Thyroid gland (tissue), 4 donors: ENCODE data around the gene MAGI2. TPM values are rescaled to one million over a fixed set of nuclear protein-coding genes. Genes with fewer than 3 reads are reported as not detected.
"Not testable (repeated sequence)": the region's sequence is repeated elsewhere in the genome, so short reads cannot be mapped to it uniquely, and the experiment has no call there.

ENCODE experiments used
- DNase-seq, 2 donors: peaks; one replicate each; pipeline ENCODE4 v3.0.0-alpha.2; 2019
- H3K27ac ChIP-seq, 3 donors: fragments of 200-600 bp; sonication (generic); 1 replicate in 2 of 3; 2 replicates in 1 of 3; pipeline ENCODE4 v1.5.1; 2016 to 2019; ENCODE audit warnings: mild to moderate bottlenecking in 1 of 3, moderate library complexity in 1 of 3
- H3K27me3 ChIP-seq: fragments of 200-600 bp; sonication (generic); one replicate; pipeline ENCODE4 v1.5.1; 2019
- H3K36me3 ChIP-seq, 2 donors: fragments of 200-600 bp; sonication (generic); one replicate each; pipeline ENCODE4 v1.5.1; 2016 to 2019
- H3K4me1 ChIP-seq, 2 donors: fragments of 200-600 bp; sonication (generic); one replicate each; pipeline ENCODE4 v1.5.1; 2017 to 2019
- H3K4me3 ChIP-seq, 3 donors: fragments of 200-600 bp; sonication (generic); replicated peaks in 1 of 3; 1 replicate in 2 of 3; 2 replicates in 1 of 3; pipeline ENCODE4 v1.5.1; 2016; ENCODE audit warnings: mild to moderate bottlenecking in 1 of 3
- H3K9me3 ChIP-seq: fragments of 200-600 bp; sonication (generic); one replicate; pipeline ENCODE4 v1.5.1; 2017
- POLR2A ChIP-seq, 2 donors: fragments of 450-650 bp; IDR thresholded peaks; one replicate each; pipeline ENCODE4 v1.6.1; 2017; ENCODE audit warnings: antibody characterized with exemption in 2 of 2, mild to moderate bottlenecking in 2 of 2, moderate library complexity in 1 of 2
- WGBS, 2 donors: methylation state at CpG; one replicate each; pipeline ENCODE4 v1.1.5; 2017; 5-methylcytosine and 5-hydroxymethylcytosine counted together
- intact Hi-C: fragments of 100-400 bp; cut with DNase I; formaldehyde crosslinking; loops from one replicate; pipeline ENCODE4 v1.15.1; 2023
- total RNA-seq, 4 donors: library from RNA; depleted of rRNA; stranded (reverse); fragments of >200 nt; gene quantifications; one replicate each; pipeline ENCODE4 v1.2.3, GENCODE V29; 2016
- TF ChIP-seq, protein P1 (sequence below), 6 experiments: fragments of 200-600 bp in 3 of 6; fragments of 450-650 bp in 3 of 6; sonication (generic) in 3 of 6; IDR thresholded peaks; one replicate each; pipeline ENCODE4 v1.5.1; 2016 to 2019; ENCODE audit warnings: antibody characterized with exemption in 6 of 6, mild to moderate bottlenecking in 2 of 6, inconsistent platforms in 1 of 6, moderate library complexity in 1 of 6

MAGI2 gene
- total RNA-seq, 4 donors from 2014 or later, result 20.7 to 31.1 (median 26.0) TPM

GRCh38 chr7:78323118-78323517 is 1130.3 kb downstream of the MAGI2 start:
- WGBS, 2 donors, result 69 to 78% methylated on average over 1 of the region's 1 CpG
- Histone ChIP-seq H3K27ac (no peak overlapping the region), H3K9me3 (no peaks in the 10 kb centered on the region), H3K36me3 (no peaks in the 10 kb centered on the region), H3K4me1 (peaks cover 0 to 12% of the 10 kb centered on the region in 2 donors), H3K4me3 (no peak overlapping the region), H3K27me3 (no peaks in the 10 kb centered on the region)
- intact Hi-C loops, result no loop called here
- TF ChIP-seq POLR2A (IDR thresholded peaks at IDR 0.05), result no peak
- TF ChIP-seq, protein P1, sequence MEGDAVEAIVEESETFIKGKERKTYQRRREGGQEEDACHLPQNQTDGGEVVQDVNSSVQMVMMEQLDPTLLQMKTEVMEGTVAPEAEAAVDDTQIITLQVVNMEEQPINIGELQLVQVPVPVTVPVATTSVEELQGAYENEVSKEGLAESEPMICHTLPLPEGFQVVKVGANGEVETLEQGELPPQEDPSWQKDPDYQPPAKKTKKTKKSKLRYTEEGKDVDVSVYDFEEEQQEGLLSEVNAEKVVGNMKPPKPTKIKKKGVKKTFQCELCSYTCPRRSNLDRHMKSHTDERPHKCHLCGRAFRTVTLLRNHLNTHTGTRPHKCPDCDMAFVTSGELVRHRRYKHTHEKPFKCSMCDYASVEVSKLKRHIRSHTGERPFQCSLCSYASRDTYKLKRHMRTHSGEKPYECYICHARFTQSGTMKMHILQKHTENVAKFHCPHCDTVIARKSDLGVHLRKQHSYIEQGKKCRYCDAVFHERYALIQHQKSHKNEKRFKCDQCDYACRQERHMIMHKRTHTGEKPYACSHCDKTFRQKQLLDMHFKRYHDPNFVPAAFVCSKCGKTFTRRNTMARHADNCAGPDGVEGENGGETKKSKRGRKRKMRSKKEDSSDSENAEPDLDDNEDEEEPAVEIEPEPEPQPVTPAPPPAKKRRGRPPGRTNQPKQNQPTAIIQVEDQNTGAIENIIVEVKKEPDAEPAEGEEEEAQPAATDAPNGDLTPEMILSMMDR (IDR thresholded peaks at IDR 0.05), result no peak
- DNase-seq, result no peak

GRCh38 chr7:78322231-78322630 is 1131.2 kb downstream of the MAGI2 start:
- H3K4me1 ChIP-seq, DNase-seq, H3K27me3 ChIP-seq, H3K9me3 ChIP-seq, intact Hi-C loops, H3K4me3 ChIP-seq, H3K27ac ChIP-seq, H3K36me3 ChIP-seq: not testable (repeated sequence)
- 84 to 86% methylated on average over 5 of the region's 5 CpGs for WGBS, 2 donors

- no peak overlapping the region for H3K27ac ChIP-seq
- H3K4me3 ChIP-seq, result no peak overlapping the region
- WGBS, 2 donors, result 91 to 94% methylated on average over 12 of the region's 12 CpGs
- no peak for DNase-seq
- H3K9me3 ChIP-seq, result no peaks in the 10 kb centered on the region
- H3K4me1 ChIP-seq, result no peaks in the 10 kb centered on the region
- TF ChIP-seq POLR2A (IDR thresholded peaks at IDR 0.05), result no peak
- TF ChIP-seq, protein P1 (IDR thresholded peaks at IDR 0.05), result no peak
- intact Hi-C loops, result no loop called here
- no peaks in the 10 kb centered on the region for H3K36me3 ChIP-seq
- H3K27me3 ChIP-seq, result no peaks in the 10 kb centered on the region
These were observed 1136.1 kb downstream of the MAGI2 start for GRCh38 chr7:78317371-78317770.

GRCh38 chr7:78316110-78316509 is 1137.4 kb downstream of the MAGI2 start:
- no peaks in the 10 kb centered on the region for H3K27me3 ChIP-seq
- no peak for DNase-seq
- H3K27ac ChIP-seq, result no peak overlapping the region
- H3K4me3 ChIP-seq, result no peak overlapping the region
- intact Hi-C loops, result no loop called here
- H3K36me3 ChIP-seq, result no peaks in the 10 kb centered on the region
- TF ChIP-seq POLR2A (IDR thresholded peaks at IDR 0.05), result no peak
- TF ChIP-seq, protein P1 (IDR thresholded peaks at IDR 0.05), result no peak
- H3K4me1 ChIP-seq, result no peaks in the 10 kb centered on the region
- no peaks in the 10 kb centered on the region for H3K9me3 ChIP-seq

DNA sequence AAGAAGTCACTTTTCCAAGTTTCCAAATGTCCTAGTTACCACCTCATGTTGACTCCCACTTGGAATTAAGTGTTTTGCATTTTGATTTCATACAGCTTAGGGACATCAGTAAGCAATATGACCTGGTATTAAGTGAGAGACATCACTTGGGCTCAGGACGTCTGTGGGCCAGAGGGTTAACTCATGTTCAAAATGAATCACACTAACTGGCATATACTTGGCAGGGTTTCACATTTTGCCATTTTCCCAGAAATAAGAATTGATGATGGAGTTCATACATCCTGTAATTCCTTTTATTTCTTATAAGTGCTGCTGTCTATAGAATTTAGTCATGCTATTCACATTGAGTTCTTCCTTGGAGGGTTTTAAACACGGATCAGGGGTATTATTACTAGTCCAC is 1138.3 kb downstream of the MAGI2 start:
- no peak overlapping the region for H3K4me3 ChIP-seq
- no peaks in the 10 kb centered on the region for H3K4me1 ChIP-seq
- TF ChIP-seq, protein P1 (IDR thresholded peaks at IDR 0.05), result no peak
- no peak for TF ChIP-seq POLR2A (IDR thresholded peaks at IDR 0.05)
- no peak overlapping the region for H3K27ac ChIP-seq
- intact Hi-C loops, result no loop called here
- H3K36me3 ChIP-seq, result no peaks in the 10 kb centered on the region
- no peaks in the 10 kb centered on the region for H3K9me3 ChIP-seq
- DNase-seq, result no peak
- H3K27me3 ChIP-seq, result no peaks in the 10 kb centered on the region
- WGBS, 2 donors, result 87 to 88% methylated on average over 2 of the region's 2 CpGs

- WGBS, 2 donors, result 85 to 86% methylated on average over 2 of the region's 2 CpGs
- Histone ChIP-seq H3K4me1 (no peaks in the 10 kb centered on the region), H3K4me3 (no peak overlapping the region), H3K27me3 (no peaks in the 10 kb centered on the region), H3K9me3 (no peaks in the 10 kb centered on the region), H3K27ac (no peak overlapping the region), H3K36me3 (no peaks in the 10 kb centered on the region)
- TF ChIP-seq, protein P1 (IDR thresholded peaks at IDR 0.05), result no peak
- TF ChIP-seq POLR2A (IDR thresholded peaks at IDR 0.05), result no peak
- intact Hi-C loops, result no loop called here
- no peak for DNase-seq
These were observed 1142.3 kb downstream of the MAGI2 start for GRCh38 chr7:78311181-78311580.
